Central memory CD8-positive, alpha-beta T cell (primary cell): Measurements from ENCODE around the gene SHH.

Experiments
- ATAC-seq: fragments of 150-1000 bp; cut with Tn5 transposase; replicated peaks from 2 replicates; pipeline ENCODE4 v1.10.0; 2022; ENCODE audit warnings: mild to moderate bottlenecking, moderate FRiP score, moderate number of reproducible peaks; ENCODE audit not compliant: poor library complexity, severe bottlenecking; ENCODE audit errors: extremely low read depth
- DNase-seq, 2 donors: peaks; one replicate each; pipeline ENCODE4 v3.0.0; 2021; ENCODE audit warnings: low spot score in 2 of 2
- H3K27ac Mint-ChIP-seq: one replicate; pipeline ENCODE4 v1.8.0; 2022; ENCODE audit warnings: low read depth, mild to moderate bottlenecking, moderate library complexity, mixed read lengths
- H3K27me3 Mint-ChIP-seq: one replicate; pipeline ENCODE4 v1.8.0; 2022; ENCODE audit warnings: mixed read lengths
- H3K36me3 Mint-ChIP-seq: one replicate; pipeline ENCODE4 v1.8.0; 2022; ENCODE audit warnings: mild to moderate bottlenecking, moderate library complexity, mixed read lengths; ENCODE audit not compliant: insufficient read depth
- H3K4me1 Mint-ChIP-seq: one replicate; pipeline ENCODE4 v1.8.0; 2022; ENCODE audit warnings: mixed read lengths
- H3K4me3 Mint-ChIP-seq: one replicate; pipeline ENCODE4 v1.8.0; 2022; ENCODE audit warnings: mild to moderate bottlenecking, moderate library complexity, mixed read lengths
- H3K9me3 Mint-ChIP-seq: one replicate; pipeline ENCODE4 v1.8.0; 2022; ENCODE audit warnings: mixed read lengths

The SHH gene

DNA sequence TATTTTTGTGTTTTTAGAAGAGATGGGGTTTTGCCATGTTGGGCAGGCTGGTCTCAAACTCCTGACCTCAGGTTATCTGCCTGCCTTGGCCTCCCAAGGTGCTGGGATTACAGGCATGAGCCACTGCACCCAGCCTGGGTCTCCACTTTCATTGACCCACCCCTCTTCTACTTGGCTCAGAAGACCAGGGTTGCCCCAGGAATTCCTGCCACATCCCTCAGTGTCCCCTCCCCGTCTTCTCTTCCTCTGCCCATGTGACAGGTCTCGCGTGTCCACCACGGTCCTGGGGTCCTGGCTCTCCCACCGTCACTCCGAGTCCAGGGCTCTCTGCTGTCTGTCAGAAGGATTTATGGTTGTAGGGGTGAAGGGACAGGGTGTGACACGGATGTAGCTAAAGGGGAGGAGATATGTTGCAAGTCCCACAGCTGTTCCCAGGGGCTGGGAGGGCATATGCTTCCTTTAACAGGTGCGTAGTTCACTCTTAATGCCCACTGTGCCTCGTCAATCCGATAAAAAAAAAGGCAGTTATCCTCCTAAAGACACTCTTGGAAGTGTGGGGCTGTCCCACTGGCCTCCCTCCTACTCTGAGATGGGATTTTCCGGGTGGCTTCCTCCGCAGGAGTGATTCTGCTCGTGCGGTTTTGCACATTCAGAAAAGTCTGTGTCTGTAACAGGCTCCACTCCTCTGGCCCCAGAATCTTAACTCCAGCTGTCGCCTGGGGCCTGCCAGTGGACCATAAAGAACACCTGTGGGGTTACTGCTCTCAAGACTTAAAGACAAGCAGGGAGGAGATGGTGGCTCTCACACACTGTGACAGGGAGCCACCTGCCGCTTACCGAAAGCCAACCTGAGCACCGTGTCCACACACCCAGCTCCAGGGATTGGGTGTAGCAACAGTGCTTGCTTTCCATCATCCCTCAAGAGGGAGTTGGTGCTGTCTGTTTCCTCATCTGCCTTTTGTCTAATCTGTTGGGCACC lies 36.7 kb upstream of the SHH start:
- H3K9me3 Mint-ChIP-seq: no peaks in the 10 kb centered on the region
- H3K27me3 Mint-ChIP-seq: peaks cover 44% of the 10 kb centered on the region
- DNase-seq: no peak
- no peaks in the 10 kb centered on the region for H3K4me1 Mint-ChIP-seq
- H3K4me3 Mint-ChIP-seq: no peak overlapping the region
- H3K36me3 Mint-ChIP-seq: no peaks in the 10 kb centered on the region
- H3K27ac Mint-ChIP-seq: no peak overlapping the region
- no peak for ATAC-seq

DNA sequence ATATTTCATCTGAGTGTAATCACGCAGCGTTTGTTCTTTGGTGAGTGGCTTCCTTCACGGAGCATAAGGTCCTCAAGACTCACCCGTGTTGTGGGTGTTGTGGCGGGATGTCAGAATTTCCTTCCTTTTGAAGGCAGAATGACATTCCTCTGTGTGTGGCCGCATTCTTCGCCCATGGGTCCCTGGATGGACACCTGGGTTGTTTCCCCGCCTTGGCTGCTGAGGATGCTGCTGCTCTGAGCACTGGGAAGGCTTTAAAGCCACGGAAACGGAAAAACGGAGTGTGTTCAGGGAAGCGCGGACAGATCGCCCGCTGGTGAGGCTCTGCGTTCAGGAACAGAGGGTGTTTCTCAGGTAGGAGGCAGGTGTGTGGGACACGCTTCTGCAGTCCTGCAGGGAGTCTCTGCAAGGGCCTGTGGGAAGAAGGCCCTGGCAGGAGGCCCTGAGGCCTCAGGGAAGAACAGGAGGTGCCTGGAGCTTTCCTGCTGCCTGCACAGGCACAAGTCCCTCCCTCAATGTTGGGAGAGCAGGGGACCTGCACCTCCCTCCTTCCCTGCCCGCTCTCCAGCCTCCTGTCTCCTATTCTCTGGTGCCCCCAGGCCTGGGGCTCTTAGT lies 35.7 kb upstream of the SHH start:
- DNase-seq (no peak), ATAC-seq (no peak)
- H3K9me3 Mint-ChIP-seq: no peaks in the 10 kb centered on the region
- H3K4me1 Mint-ChIP-seq: no peaks in the 10 kb centered on the region
- peaks cover 40% of the 10 kb centered on the region for H3K27me3 Mint-ChIP-seq
- no peak overlapping the region for H3K27ac Mint-ChIP-seq
- no peaks in the 10 kb centered on the region for H3K36me3 Mint-ChIP-seq
- H3K4me3 Mint-ChIP-seq: no peak overlapping the region

DNA sequence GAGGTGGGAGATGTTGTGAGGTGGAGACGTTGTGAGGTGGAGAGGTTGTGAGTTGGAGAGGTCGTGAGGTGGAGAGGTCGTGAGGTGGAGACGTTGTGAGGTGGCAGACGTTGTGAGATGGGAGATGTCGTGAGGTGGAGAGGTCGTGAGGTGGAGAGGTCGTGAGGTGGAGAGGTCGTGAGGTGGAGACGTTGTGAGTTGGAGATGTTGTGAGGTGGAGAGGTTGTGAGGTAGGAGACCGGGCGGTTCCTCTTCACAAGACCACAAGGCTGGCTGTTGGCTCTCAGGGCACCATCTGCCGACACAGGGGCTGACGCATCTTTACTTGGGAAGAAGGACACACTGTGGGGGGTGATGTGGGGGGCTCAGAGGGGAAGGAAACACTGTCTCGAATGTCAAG lies 34.7 kb upstream of the SHH start:
- H3K36me3 Mint-ChIP-seq: no peaks in the 10 kb centered on the region
- no peak overlapping the region for H3K27ac Mint-ChIP-seq
- H3K4me3 Mint-ChIP-seq: no peak overlapping the region
- ATAC-seq: no peak
- no peaks in the 10 kb centered on the region for H3K9me3 Mint-ChIP-seq
- peaks cover 34% of the 10 kb centered on the region for H3K27me3 Mint-ChIP-seq
- DNase-seq: no peak
- no peaks in the 10 kb centered on the region for H3K4me1 Mint-ChIP-seq

DNA sequence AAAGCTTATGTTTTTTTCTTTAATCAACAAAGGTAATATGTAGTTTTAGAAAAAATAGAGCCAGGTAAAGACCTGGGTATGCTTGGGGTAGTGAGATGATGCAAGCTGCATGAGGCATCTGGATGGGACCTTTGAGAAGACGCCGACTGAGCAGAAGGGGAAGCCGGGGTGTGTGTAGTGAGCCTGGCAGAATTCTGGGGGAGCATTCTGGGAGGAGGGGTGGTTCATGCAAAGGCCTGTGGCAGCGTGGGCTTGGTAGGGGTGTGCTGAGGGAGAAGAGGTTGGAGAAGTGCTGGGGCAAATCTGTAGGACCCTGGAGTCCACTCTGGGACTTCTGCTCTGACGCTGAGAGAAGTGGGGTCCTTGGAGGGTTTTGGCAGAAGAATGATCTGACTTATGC lies 33.9 kb upstream of the SHH start:
- H3K27me3 Mint-ChIP-seq: peaks cover 40% of the 10 kb centered on the region
- H3K36me3 Mint-ChIP-seq: no peaks in the 10 kb centered on the region

DNA sequence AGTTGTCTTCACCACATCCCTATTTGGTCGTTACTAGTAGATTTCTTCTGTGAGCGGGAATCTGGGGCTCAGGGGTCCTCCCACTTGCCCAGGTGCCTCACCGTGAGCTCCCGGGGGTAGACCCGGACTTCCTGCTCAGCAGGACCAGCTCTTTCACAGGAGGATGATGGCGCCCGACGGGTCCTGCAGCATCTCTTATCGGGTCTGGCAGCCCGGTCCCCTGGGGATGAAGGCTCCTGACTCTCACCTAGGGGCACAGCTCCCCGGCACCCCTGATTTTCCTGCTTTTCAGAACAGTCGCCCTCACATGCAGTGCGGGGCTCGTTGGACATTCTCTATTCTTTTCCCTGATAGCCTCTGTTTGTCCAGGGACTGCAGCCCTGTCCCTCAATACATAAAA lies 33.0 kb upstream of the SHH start:
- DNase-seq: no peak
- no peak overlapping the region for H3K4me3 Mint-ChIP-seq
- no peak overlapping the region for H3K27ac Mint-ChIP-seq
- H3K4me1 Mint-ChIP-seq: no peaks in the 10 kb centered on the region
- peaks cover 40% of the 10 kb centered on the region for H3K27me3 Mint-ChIP-seq
- no peaks in the 10 kb centered on the region for H3K9me3 Mint-ChIP-seq
- ATAC-seq: no peak
- H3K36me3 Mint-ChIP-seq: no peaks in the 10 kb centered on the region

More for the DNA sequence above, 33.9 kb upstream of the SHH start:
- no peak overlapping the region for H3K4me3 Mint-ChIP-seq
- ATAC-seq (no peak), DNase-seq (no peak)
- no peaks in the 10 kb centered on the region for H3K9me3 Mint-ChIP-seq
- H3K27ac Mint-ChIP-seq: no peak overlapping the region
- no peaks in the 10 kb centered on the region for H3K4me1 Mint-ChIP-seq

DNA sequence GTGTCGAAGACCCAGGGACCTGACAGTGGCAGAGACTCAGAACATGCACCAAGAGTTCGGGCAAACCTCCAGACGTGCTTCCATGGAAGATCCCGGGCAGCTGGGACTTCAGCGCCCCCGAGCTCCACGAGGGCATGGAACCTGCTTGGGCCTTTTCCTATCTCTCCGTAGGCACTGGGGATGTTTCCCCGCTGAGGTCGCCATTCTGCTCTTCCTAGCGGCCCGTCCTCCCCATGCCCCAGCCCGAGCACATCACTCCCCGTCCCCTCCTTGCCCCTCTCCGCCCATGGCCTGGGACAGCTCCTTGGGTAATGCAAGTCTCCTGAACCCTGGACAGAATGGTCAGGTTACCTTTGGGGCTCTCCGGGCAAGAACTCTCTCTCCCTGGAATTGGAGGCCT lies 32.3 kb upstream of the SHH start:
- Mint-ChIP-seq H3K9me3 (no peaks in the 10 kb centered on the region), H3K4me3 (no peak overlapping the region), H3K27me3 (peaks cover 39% of the 10 kb centered on the region), H3K4me1 (no peaks in the 10 kb centered on the region), H3K36me3 (no peaks in the 10 kb centered on the region), H3K27ac (no peak overlapping the region)
- DNase-seq (no peak), ATAC-seq (no peak)

DNA sequence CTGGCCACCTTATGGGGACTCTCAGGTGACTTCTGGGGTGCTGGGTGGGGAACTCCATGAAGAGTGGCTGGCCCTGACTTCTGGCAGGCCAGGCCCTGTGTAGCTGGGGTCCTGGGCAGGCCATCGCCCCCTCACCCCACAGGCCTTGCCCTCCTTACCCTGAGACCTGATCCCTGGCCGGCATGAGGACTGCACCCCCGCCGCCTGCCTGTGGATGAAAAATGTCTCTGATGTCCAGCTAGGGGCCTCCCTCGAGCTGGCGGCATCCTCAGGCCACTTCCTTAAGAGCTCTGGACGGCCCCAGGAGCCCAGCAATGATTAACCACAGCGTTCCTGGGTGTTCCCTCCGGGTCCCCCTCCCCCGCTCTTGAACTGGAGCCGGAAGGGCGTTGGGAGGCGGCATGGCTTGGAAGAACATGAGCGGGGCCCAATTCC lies 31.8 kb upstream of the SHH start:
- H3K9me3 Mint-ChIP-seq: no peaks in the 10 kb centered on the region
- H3K27me3 Mint-ChIP-seq: peaks cover 34% of the 10 kb centered on the region
- no peaks in the 10 kb centered on the region for H3K36me3 Mint-ChIP-seq

DNA sequence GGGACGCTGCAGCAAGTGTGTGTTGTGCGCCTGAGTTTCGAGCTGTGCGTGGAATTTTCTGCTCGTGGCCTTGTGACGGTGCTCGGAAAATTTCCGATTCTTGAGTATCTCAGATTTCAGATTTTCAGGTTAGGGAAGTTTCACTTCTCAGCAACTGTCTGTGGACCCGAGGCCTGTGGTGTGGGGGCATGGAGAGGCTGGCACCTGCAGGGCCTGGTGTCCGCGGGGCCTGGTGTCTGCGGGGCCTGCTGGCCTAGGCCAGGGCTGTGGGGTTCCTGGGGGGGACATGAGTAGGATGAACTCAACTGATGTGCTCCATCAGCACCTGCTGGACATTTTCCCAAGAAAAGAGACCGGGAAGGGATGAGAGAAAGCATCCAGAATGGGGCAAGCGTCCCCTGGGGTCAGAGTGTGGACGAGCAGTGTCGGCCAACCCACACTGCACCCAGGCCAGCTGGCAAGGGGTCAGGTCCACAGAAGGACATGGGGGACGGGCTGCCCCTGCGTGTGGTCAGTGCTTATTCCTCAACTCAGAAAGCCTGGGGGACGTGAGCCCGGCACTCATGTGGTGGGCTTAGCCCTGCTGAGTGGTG lies 31.3 kb upstream of the SHH start:
- no peak for ATAC-seq
- H3K27me3 Mint-ChIP-seq: peaks cover 28% of the 10 kb centered on the region
- DNase-seq: no peak
- no peak overlapping the region for H3K4me3 Mint-ChIP-seq
- H3K4me1 Mint-ChIP-seq: no peaks in the 10 kb centered on the region
- H3K36me3 Mint-ChIP-seq: no peaks in the 10 kb centered on the region
- no peaks in the 10 kb centered on the region for H3K9me3 Mint-ChIP-seq
- no peak overlapping the region for H3K27ac Mint-ChIP-seq

More for the DNA sequence above, 31.8 kb upstream of the SHH start:
- H3K4me1 Mint-ChIP-seq: no peaks in the 10 kb centered on the region
- no peak for ATAC-seq
- DNase-seq: no peak
- H3K27ac Mint-ChIP-seq: no peak overlapping the region
- no peak overlapping the region for H3K4me3 Mint-ChIP-seq

DNA sequence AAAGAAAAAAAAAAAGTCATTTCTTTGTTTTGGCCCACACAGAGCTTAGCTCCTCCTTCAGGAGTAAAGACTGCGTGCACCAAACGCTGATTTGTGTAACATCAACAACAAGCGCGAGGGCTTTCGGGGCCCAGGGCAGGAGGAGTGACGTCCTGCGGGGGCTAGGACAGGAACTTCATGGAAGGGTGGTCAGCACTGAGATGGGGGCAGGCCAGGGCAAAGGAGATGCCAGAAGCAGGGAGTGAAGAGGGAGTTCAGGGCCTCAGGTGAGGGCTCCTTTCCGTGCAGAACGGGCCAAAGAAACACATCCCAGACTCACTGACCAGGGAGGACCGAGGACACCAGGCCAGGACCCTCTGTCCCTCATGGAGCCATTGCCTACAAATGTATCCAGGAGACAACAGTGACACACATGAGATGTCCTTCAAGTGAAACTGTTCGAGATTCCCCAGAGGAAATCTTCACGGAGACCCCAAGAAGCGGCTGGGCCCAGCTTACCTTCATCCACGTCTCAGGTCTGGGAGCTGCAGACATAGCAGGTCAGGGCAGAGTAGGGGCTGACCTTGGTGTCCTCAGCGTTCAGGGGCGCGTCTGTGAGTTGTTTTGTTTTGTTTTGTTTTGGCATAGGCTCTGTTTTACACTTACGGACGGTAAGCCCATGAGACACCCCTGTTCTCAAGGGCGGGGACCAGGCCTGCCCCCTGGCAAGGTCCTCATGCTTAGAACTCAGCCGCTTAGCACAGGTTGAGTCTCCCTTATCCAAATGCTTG lies 30.4 kb upstream of the SHH start:
- H3K9me3 Mint-ChIP-seq: no peaks in the 10 kb centered on the region

DNA sequence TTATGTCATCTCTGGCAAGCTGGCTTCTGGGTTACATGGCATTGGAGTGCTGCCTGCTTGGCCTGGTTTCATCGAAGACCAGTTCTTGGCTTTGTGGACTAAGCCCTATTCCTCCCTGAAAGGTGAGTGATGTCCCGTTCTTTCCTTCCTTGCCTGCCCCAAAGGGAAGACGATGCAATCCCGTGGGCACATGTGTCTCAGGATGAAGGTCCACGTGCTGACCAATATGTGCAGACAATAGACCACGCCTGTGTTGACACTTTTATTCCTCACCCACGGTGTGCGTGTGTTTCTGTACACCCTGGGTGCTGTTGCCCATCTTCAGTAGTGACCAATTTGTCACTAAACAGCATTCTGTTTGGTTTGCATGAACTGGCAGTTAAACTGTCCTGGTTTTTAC lies 28.6 kb upstream of the SHH start:
- no peak for DNase-seq
- H3K9me3 Mint-ChIP-seq: no peaks in the 10 kb centered on the region
- H3K4me1 Mint-ChIP-seq: no peaks in the 10 kb centered on the region
- H3K27me3 Mint-ChIP-seq: peaks cover 31% of the 10 kb centered on the region
- no peak overlapping the region for H3K27ac Mint-ChIP-seq
- H3K36me3 Mint-ChIP-seq: no peaks in the 10 kb centered on the region
- ATAC-seq: no peak
- H3K4me3 Mint-ChIP-seq: no peak overlapping the region

More for the DNA sequence above, 30.4 kb upstream of the SHH start:
- Mint-ChIP-seq H3K4me3 (no peak overlapping the region), H3K27ac (no peak overlapping the region), H3K27me3 (peaks cover 27% of the 10 kb centered on the region), H3K36me3 (no peaks in the 10 kb centered on the region), H3K4me1 (no peaks in the 10 kb centered on the region)
- DNase-seq (no peak), ATAC-seq (no peak)

DNA sequence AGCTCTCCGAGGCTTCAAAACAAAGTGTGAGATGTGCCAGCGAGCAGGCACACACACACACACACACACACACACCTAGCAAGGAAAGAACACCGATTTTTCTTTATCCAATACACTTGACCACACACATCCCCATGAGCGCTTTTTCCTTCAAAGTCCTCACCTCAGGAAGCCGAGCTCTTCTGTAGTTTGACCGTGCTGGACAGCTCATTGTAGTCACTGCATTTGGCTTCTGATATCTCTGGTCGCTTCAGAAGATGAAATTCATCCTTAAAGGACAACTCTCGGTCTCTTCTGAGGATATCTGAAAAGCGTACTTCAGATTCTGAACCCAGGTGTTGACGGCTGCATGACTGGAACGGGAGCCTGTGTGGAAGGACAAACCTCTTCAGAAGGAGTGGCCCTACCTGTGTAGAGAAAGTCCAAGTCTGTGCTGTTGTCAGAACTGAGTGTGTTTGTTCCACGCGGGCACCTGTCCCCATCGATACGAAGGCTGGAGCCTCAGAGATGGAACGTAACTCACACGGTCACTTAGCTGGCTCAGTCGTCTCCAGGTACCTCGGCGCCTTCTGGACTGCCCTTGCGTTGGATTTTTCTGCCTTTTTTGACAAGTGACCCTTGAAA lies 28.1 kb upstream of the SHH start:
- DNase-seq (no peak), ATAC-seq (no peak)
- peaks cover 34% of the 10 kb centered on the region for H3K27me3 Mint-ChIP-seq
- H3K4me3 Mint-ChIP-seq: no peak overlapping the region
- H3K27ac Mint-ChIP-seq: no peak overlapping the region
- no peaks in the 10 kb centered on the region for H3K9me3 Mint-ChIP-seq
- H3K36me3 Mint-ChIP-seq: no peaks in the 10 kb centered on the region
- H3K4me1 Mint-ChIP-seq: no peaks in the 10 kb centered on the region

DNA sequence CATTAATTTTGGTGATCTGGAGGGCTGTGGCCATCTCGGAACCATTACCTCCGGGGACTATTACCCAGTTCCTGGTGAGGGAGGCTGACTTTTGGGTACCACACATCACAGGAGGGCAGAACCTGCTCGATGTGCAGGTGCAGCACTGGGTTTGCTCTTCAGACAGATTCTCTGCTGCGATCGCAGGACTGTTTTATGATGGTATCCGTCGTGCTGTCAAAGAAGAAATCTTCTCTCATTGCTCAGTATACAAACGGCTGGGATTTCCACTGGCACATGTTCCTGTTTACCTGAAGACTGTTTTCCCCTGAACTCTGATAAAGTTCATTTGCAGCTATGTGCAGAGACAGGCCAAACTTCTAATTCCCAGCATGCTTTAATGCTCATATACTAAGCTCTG lies 27.2 kb upstream of the SHH start:
- Mint-ChIP-seq H3K27ac (no peak overlapping the region), H3K4me1 (no peaks in the 10 kb centered on the region), H3K36me3 (no peaks in the 10 kb centered on the region), H3K4me3 (no peak overlapping the region), H3K9me3 (no peaks in the 10 kb centered on the region), H3K27me3 (peaks cover 34% of the 10 kb centered on the region)
- ATAC-seq (no peak), DNase-seq (no peak)
